Measurements from ENCODE around the gene SLC35F5.

GRCh38 chr2:113762377-113763118, 6.1 kb upstream of the SLC35F5 start:
- no peak for TF ChIP-seq CTCF (IDR thresholded peaks at IDR 0.05)
- no peak for TF ChIP-seq POLR2A (IDR thresholded peaks at IDR 0.05)
- TF ChIP-seq POLR2AphosphoS5 (IDR thresholded peaks at IDR 0.05): no peak

Measured in breast epithelium (tissue), 3 donors.